K562 (cell line): ENCODE data around the gene TNIK. TPM values are rescaled to one million over a fixed set of nuclear protein-coding genes. Genes with fewer than 3 reads are reported as not detected.

Source experiments
- ARID3A ChIP-seq: IDR thresholded peaks from 2 replicates; pipeline ENCODE4 v1.6.1; 2012; ENCODE audit warnings: low read depth, low read length, improper control_type of control experiment, borderline replicate concordance
- BRF2 ChIP-seq: IDR thresholded peaks from 3 replicates; pipeline ENCODE4 v1.6.1; 2011; ENCODE audit warnings: borderline replicate concordance, mild to moderate bottlenecking; ENCODE audit not compliant: insufficient read length, insufficient read depth
- CSDE1 ChIP-seq, 2 experiments: fragments of 450-650 bp; IDR thresholded peaks; 2 replicates each; pipeline ENCODE4 v1.6.1; 2016; ENCODE audit warnings: mild to moderate bottlenecking in 1 of 2
- E2F1 ChIP-seq: sonication (generic); formaldehyde crosslinking; IDR thresholded peaks from 2 replicates; pipeline ENCODE4 v1.8.1; 2023; ENCODE audit warnings: mild to moderate bottlenecking, missing genetic modification reagents, moderate library complexity
- GABPB2 ChIP-seq: fragments of 250-450 bp; sonication (Bioruptor Pico); conservative IDR thresholded peaks from 2 replicates; pipeline ENCODE4 v1.5.1; 2021; ENCODE audit warnings: mild to moderate bottlenecking
- HMGXB4 ChIP-seq: sonication (generic); formaldehyde crosslinking; IDR thresholded peaks from 2 replicates; pipeline ENCODE4 v1.8.1; 2023; ENCODE audit warnings: mild to moderate bottlenecking, missing genetic modification reagents
- HNRNPUL1 ChIP-seq: fragments of 200-400 bp; formaldehyde crosslinking; IDR thresholded peaks from 2 replicates; pipeline ENCODE4 v1.6.1; 2017; ENCODE audit warnings: low read length
- MXI1 ChIP-seq: IDR thresholded peaks from 2 replicates; pipeline ENCODE4 v1.6.1; 2011; ENCODE audit warnings: low read depth, mild to moderate bottlenecking, improper control_type of control experiment, low read length
- PTBP1 ChIP-seq: fragments of 200-400 bp; formaldehyde crosslinking; IDR thresholded peaks from 2 replicates; pipeline ENCODE4 v1.6.1; 2017; ENCODE audit warnings: low read depth, low read length
- THRA ChIP-seq: fragments of 450-650 bp; IDR thresholded peaks from 2 replicates; pipeline ENCODE4 v1.6.1; 2017; ENCODE audit warnings: mild to moderate bottlenecking, moderate library complexity
- VEZF1 ChIP-seq: fragments of 200-800 bp; sonication (Bioruptor generic); IDR thresholded peaks from 2 replicates; pipeline ENCODE4 v1.6.1; 2017; ENCODE audit warnings: missing genetic modification characterization, missing compliant biosample characterization
- ZBTB33 ChIP-seq: sonication (generic); formaldehyde crosslinking; IDR thresholded peaks from 2 replicates; pipeline ENCODE4 v1.8.1; 2023; ENCODE audit warnings: mild to moderate bottlenecking, missing genetic modification reagents
- ZBTB8A ChIP-seq: fragments of 450-650 bp; IDR thresholded peaks from 2 replicates; pipeline ENCODE4 v1.6.1; 2018; ENCODE audit warnings: mild to moderate bottlenecking, moderate library complexity; ENCODE audit not compliant: partially characterized antibody
- ZEB2 ChIP-seq: fragments of 450-650 bp; IDR thresholded peaks from 2 replicates; pipeline ENCODE4 v1.6.1; 2016
- ZNF436 ChIP-seq: fragments of 250-450, 450-650 bp; sonication (Bioruptor Pico); formaldehyde crosslinking; IDR thresholded peaks from 2 replicates; pipeline ENCODE4 v1.7.0; 2020; ENCODE audit warnings: mild to moderate bottlenecking
- ZNF583 ChIP-seq: fragments of 250-450 bp; sonication (Bioruptor Pico); IDR thresholded peaks from 2 replicates; pipeline ENCODE4 v1.4.0; 2020
- polyA plus RNA-seq, 8 experiments: library from polyadenylated mRNA; depleted of rRNA in 4 of 8; stranded (reverse) in 5 of 8; unstranded in 3 of 8; fragments of >200 nt; fragmentation: Nextera tagmentation in 2 of 8; fragmentation: Illumina TruSeq in 1 of 8; extraction: Ambion mirVana in 2 of 8; extraction: Trizol in 1 of 8; gene quantifications; 2 replicates each; pipeline versions ENCODE4 v1.2.1 to v1.2.3, GENCODE V29; 2011 to 2014; ENCODE audit warnings: inconsistent platforms in 1 of 8, missing spikeins in 1 of 8
- total RNA-seq, 7 experiments: library from RNA; depleted of rRNA in 6 of 7; stranded (reverse); fragments of >200 nt in 6 of 7; fragmentation: Illumina TruSeq in 2 of 7; extraction: Trizol in 2 of 7; gene quantifications; 2 replicates each; pipeline versions ENCODE4 v1.2.1 to v1.2.3, GENCODE V29; 2011 to 2021; ENCODE audit warnings: low replicate concordance in 1 of 7

The TNIK gene
- total and polyA plus RNA-seq, 9 of the 15 experiments (the other 6 are each of a cell fraction or from before 2014, with no cell fraction given), result 6.6 to 39.0 (median 24.7) TPM

- TF ChIP-seq E2F1 (CRISPR knock-in tag) (peak; percentile 52; the same call in 1 of the 2 replicates), ZBTB33 (CRISPR knock-in tag) (no peak), PTBP1 (no peak), ZNF436 (no peak), GABPB2 (CRISPR knock-in tag) (no peak), VEZF1 (CRISPR knock-in tag) (no peak), ZBTB8A (no peak), HNRNPUL1 (no peak), ARID3A (no peak), CSDE1 (IDR thresholded peaks at IDR 0.05) (peak in 1 of 2 experiments; percentile 54; a peak in 1 of 4 replicates), BRF2 (no peak), ZNF583 (no peak), THRA (no peak), MXI1 (no peak), HMGXB4 (0 out of 2 replicates have a peak, but pooled peaks have one; percentile 71), ZEB2 (no peak)
Measured at GRCh38 chr3:171460725-171461524, 720 bp upstream of the TNIK start (continued).
